ENCODE measurements around the gene EOGT. TPM values are rescaled to one million over a fixed set of nuclear protein-coding genes. Genes with fewer than 3 reads are reported as not detected.

Gene EOGT
- total RNA-seq, 1 experiment from 2014 or later, result 21.0 TPM

- H3K9me3 Mint-ChIP-seq (ENCODE audit: low read depth, unreplicated experiment), result no peaks in the 10 kb centered on the region
- no peak for TF ChIP-seq CTCF (IDR thresholded peaks at IDR 0.05; ENCODE audit: unreplicated experiment)
- H3K36me3 Mint-ChIP-seq (ENCODE audit: insufficient read depth, unreplicated experiment), result peaks cover 26% of the 10 kb centered on the region
- H3K27me3 Mint-ChIP-seq (ENCODE audit: unreplicated experiment), result no peaks in the 10 kb centered on the region
- no peak overlapping the region for H3K27ac Mint-ChIP-seq (ENCODE audit: unreplicated experiment)
- peaks cover 10% of the 10 kb centered on the region for H3K4me1 Mint-ChIP-seq (ENCODE audit: low read depth, unreplicated experiment)
- intact Hi-C loops (cut with micrococcal nuclease; ENCODE audit: unreplicated experiment), result no loop called here
- no peak overlapping the region for H3K4me3 Mint-ChIP-seq (ENCODE audit: low read depth, unreplicated experiment)
- no TSS peak for BruUV-seq (replicated peaks)
- CTCF ChIA-PET, result interaction anchor here (0.6 kb wide), 1 partner anchor 271 kb away, joined by 6 read pairs; no protein-coding TSS in a partner anchor
- DNase-seq, result no peak
Observed at GRCh38 chr3:69020857-69021256, 7.4 kb upstream of the EOGT start.

- no TSS peak for BruUV-seq (replicated peaks)
- peaks cover 13% of the 10 kb centered on the region for H3K4me1 Mint-ChIP-seq (ENCODE audit: low read depth, unreplicated experiment)
- no peaks in the 10 kb centered on the region for H3K9me3 Mint-ChIP-seq (ENCODE audit: low read depth, unreplicated experiment)
- no peak overlapping the region for H3K27ac Mint-ChIP-seq (ENCODE audit: unreplicated experiment)
- intact Hi-C loops (cut with micrococcal nuclease; ENCODE audit: unreplicated experiment), result no loop called here
- H3K36me3 Mint-ChIP-seq (ENCODE audit: insufficient read depth, unreplicated experiment), result peaks cover 22% of the 10 kb centered on the region
- TF ChIP-seq CTCF (IDR thresholded peaks at IDR 0.05; ENCODE audit: unreplicated experiment), result no peak
- no peak overlapping the region for H3K4me3 Mint-ChIP-seq (ENCODE audit: low read depth, unreplicated experiment)
- no peak for DNase-seq
- CTCF ChIA-PET, result interaction anchor here (0.6 kb wide), 1 partner anchor 272 kb away, joined by 6 read pairs; no protein-coding TSS in a partner anchor
- no peaks in the 10 kb centered on the region for H3K27me3 Mint-ChIP-seq (ENCODE audit: unreplicated experiment)
Observed at GRCh38 chr3:69020424-69020823, 6.9 kb upstream of the EOGT start.

- no peak overlapping the region for H3K4me3 Mint-ChIP-seq (ENCODE audit: low read depth, unreplicated experiment)
- intact Hi-C loops (cut with micrococcal nuclease; ENCODE audit: unreplicated experiment), result no loop called here
- TF ChIP-seq CTCF (IDR thresholded peaks at IDR 0.05; ENCODE audit: unreplicated experiment), result no peak
- no peak for DNase-seq
- CTCF ChIA-PET, result no interaction called here
- H3K4me1 Mint-ChIP-seq (ENCODE audit: low read depth, unreplicated experiment), result peaks cover 21% of the 10 kb centered on the region
- no peaks in the 10 kb centered on the region for H3K27me3 Mint-ChIP-seq (ENCODE audit: unreplicated experiment)
- H3K36me3 Mint-ChIP-seq (ENCODE audit: insufficient read depth, unreplicated experiment), result peaks cover 31% of the 10 kb centered on the region
- no peaks in the 10 kb centered on the region for H3K9me3 Mint-ChIP-seq (ENCODE audit: low read depth, unreplicated experiment)
- no TSS peak for BruUV-seq (replicated peaks)
- no peak overlapping the region for H3K27ac Mint-ChIP-seq (ENCODE audit: unreplicated experiment)
Observed at GRCh38 chr3:69016901-69017300, 3.4 kb upstream of the EOGT start.

GRCh38 chr3:69016102-69016501, 2.6 kb upstream of the EOGT start:
- H3K36me3 Mint-ChIP-seq (ENCODE audit: insufficient read depth, unreplicated experiment), result peaks cover 31% of the 10 kb centered on the region
- intact Hi-C loops (cut with micrococcal nuclease; ENCODE audit: unreplicated experiment), result no loop called here
- no TSS peak for BruUV-seq (replicated peaks)

More at GRCh38 chr3:69016102-69016501, 2.6 kb upstream of the EOGT start:
- CTCF ChIA-PET, result interaction anchor here (0.6 kb wide), 1 partner anchor 15 kb away, joined by 3 read pairs; no protein-coding TSS in a partner anchor
- no peak for DNase-seq
- peaks cover 21% of the 10 kb centered on the region for H3K4me1 Mint-ChIP-seq (ENCODE audit: low read depth, unreplicated experiment)
- H3K27ac Mint-ChIP-seq (ENCODE audit: unreplicated experiment), result no peak overlapping the region
- no peaks in the 10 kb centered on the region for H3K9me3 Mint-ChIP-seq (ENCODE audit: low read depth, unreplicated experiment)
- no peak overlapping the region for H3K4me3 Mint-ChIP-seq (ENCODE audit: low read depth, unreplicated experiment)
- no peak for TF ChIP-seq CTCF (IDR thresholded peaks at IDR 0.05; ENCODE audit: unreplicated experiment)
- no peaks in the 10 kb centered on the region for H3K27me3 Mint-ChIP-seq (ENCODE audit: unreplicated experiment)
